Endothelial cell of umbilical vein (primary cell): ENCODE data around the gene PLPPR2. TPM values are rescaled to one million over a fixed set of nuclear protein-coding genes. Genes with fewer than 3 reads are reported as not detected.

Source experiments
- BruUV-seq: library from RNA; stranded (reverse); fragments of 400-500 nt; replicated peaks from 2 replicates; lab custom pipeline; 2021; lab: Mats Ljungman, UMichigan
- CTCF ChIA-PET: fragments of 300-600, 350-600 bp; sonication (Branson Sonifier 250); formaldehyde crosslinking; loops from one replicate; lab custom pipeline; 2021; ENCODE audit warnings: antibody characterized with exemption, inconsistent platforms; lab: Charles Lee
- POLR2A ChIA-PET: fragments of 300-600, 350-600 bp; sonication (Branson Sonifier 250); formaldehyde crosslinking; loops from one replicate; lab custom pipeline; 2021; ENCODE audit warnings: antibody characterized with exemption, inconsistent platforms; lab: Charles Lee
- DNase-seq: peaks from one replicate; pipeline ENCODE4 v3.0.0-alpha.2; 2011; ENCODE audit warnings: low read depth, low spot score
- FAIRE-seq: peaks from 2 replicates; lab custom pipeline; 2011; peaks lifted over from hg19 to GRCh38; lab: Jason Lieb, UNC
- H2AFZ ChIP-seq: 2 replicates; pipeline ENCODE4 v1.6.0; 2012; ENCODE audit warnings: low read depth, low read length, control low read depth, inconsistent platforms
- H3K27ac ChIP-seq: 2 replicates; pipeline ENCODE4 v1.5.1; 2011; ENCODE audit warnings: low read depth, mild to moderate bottlenecking, control low read depth, low read length, moderate library complexity; ENCODE audit not compliant: insufficient read depth
- H3K27me3 ChIP-seq, 2 experiments: 2 replicates each; pipeline versions ENCODE4 v1.6.0 to v1.6.1; 2011; ENCODE audit warnings: low read length in 2 of 2, mixed read lengths in 1 of 2; ENCODE audit not compliant: control insufficient read depth in 2 of 2, insufficient read depth in 2 of 2
- H3K36me3 ChIP-seq, 2 experiments: 2 replicates in 1 of 2; 3 replicates in 1 of 2; pipeline ENCODE4 v1.5.1; 2011; ENCODE audit warnings: low read length in 2 of 2, mild to moderate bottlenecking in 1 of 2, moderate library complexity in 1 of 2; ENCODE audit not compliant: control insufficient read depth in 2 of 2, insufficient read depth in 2 of 2; ENCODE audit errors: extremely low read depth in 1 of 2
- H3K4me1 ChIP-seq: 3 replicates; pipeline ENCODE4 v1.5.1; 2011; ENCODE audit warnings: mild to moderate bottlenecking, low read length; ENCODE audit not compliant: control insufficient read depth, insufficient read depth; ENCODE audit errors: extremely low read depth
- H3K4me2 ChIP-seq: 2 replicates; pipeline ENCODE4 v1.6.1; 2011; ENCODE audit warnings: low read length, control low read depth, mixed read lengths; ENCODE audit not compliant: insufficient read depth
- H3K4me3 ChIP-seq, 3 experiments: fragments of 200-600 bp in 1 of 3; sonication (generic), shearing (Covaris generic) in 1 of 3; replicated peaks in 1 of 3; 2 replicates each; pipeline ENCODE4 v1.5.1; 2011 to 2016; ENCODE audit warnings: control low read depth in 3 of 3, low read length in 3 of 3, mild to moderate bottlenecking in 2 of 3, inconsistent platforms in 1 of 3, low read depth in 1 of 3, moderate library complexity in 1 of 3; ENCODE audit not compliant: insufficient read depth in 1 of 3
- H3K79me2 ChIP-seq: 2 replicates; pipeline ENCODE4 v1.6.0; 2012; ENCODE audit warnings: low read length, inconsistent platforms; ENCODE audit not compliant: control insufficient read depth, insufficient read depth
- H3K9ac ChIP-seq: replicated peaks from 2 replicates; pipeline ENCODE3; 2011; ENCODE audit warnings: low read length, control low read depth; ENCODE audit not compliant: insufficient read depth; ENCODE audit errors: extremely low read depth
- H3K9me1 ChIP-seq: replicated peaks from 3 replicates; pipeline ENCODE4 v1.6.0; 2011; ENCODE audit warnings: mild to moderate bottlenecking, low read length; ENCODE audit not compliant: control insufficient read depth, insufficient read depth; ENCODE audit errors: extremely low read depth
- H3K9me3 ChIP-seq: replicated peaks from 2 replicates; pipeline ENCODE4 v1.5.1; 2012; ENCODE audit warnings: low read length, inconsistent platforms; ENCODE audit not compliant: control insufficient read depth, insufficient read depth
- H4K20me1 ChIP-seq: replicated peaks from 2 replicates; pipeline ENCODE3; 2011; ENCODE audit warnings: mild to moderate bottlenecking, low read length; ENCODE audit not compliant: control insufficient read depth, insufficient read depth; ENCODE audit errors: extremely low read depth
- EZH2 ChIP-seq: IDR thresholded peaks from 2 replicates; pipeline ENCODE4 v1.6.1; 2012; ENCODE audit warnings: borderline replicate concordance, low read depth, mild to moderate bottlenecking, moderate library complexity, low read length, inconsistent platforms; ENCODE audit not compliant: severe bottlenecking
- FOS ChIP-seq: IDR thresholded peaks from 2 replicates; pipeline ENCODE4 v1.6.1; 2011; ENCODE audit warnings: mild to moderate bottlenecking, low read length, moderate library complexity, borderline replicate concordance; ENCODE audit not compliant: insufficient read depth
- JUN ChIP-seq: IDR thresholded peaks from 2 replicates; pipeline ENCODE4 v1.6.1; 2011; ENCODE audit warnings: borderline replicate concordance, low read depth; ENCODE audit not compliant: insufficient read length, insufficient read depth
- MYC ChIP-seq: IDR thresholded peaks from one replicate; pipeline ENCODE4 v1.6.1; 2011; ENCODE audit warnings: mild to moderate bottlenecking, low read depth, low read length
- POLR2A ChIP-seq: IDR thresholded peaks from 2 replicates; pipeline ENCODE4 v1.6.1; 2012; ENCODE audit warnings: low read depth, mild to moderate bottlenecking, control low read depth, low read length
- POLR2AphosphoS5 ChIP-seq: IDR thresholded peaks from 2 replicates; pipeline ENCODE4 v1.6.1; 2012; ENCODE audit warnings: low read depth, mild to moderate bottlenecking, control low read depth, low read length, moderate library complexity; ENCODE audit not compliant: insufficient read depth
- dilution Hi-C: fragments of 300-500 bp; cut with MboI; formaldehyde crosslinking; loops from one replicate; pipeline ENCODE4 v1.15.0; 2019; ENCODE audit warnings: low sequenced_read_pairs; ENCODE audit not compliant: extremely low pct_ligation_motif_present
- intact Hi-C: fragments of 100-400 bp; cut with micrococcal nuclease; formaldehyde crosslinking; loops from one replicate; pipeline ENCODE4 v1.10.0; 2022
- polyA plus RNA-seq, 4 experiments: library from polyadenylated mRNA; depleted of rRNA in 3 of 4; stranded (reverse) in 3 of 4; unstranded in 1 of 4; fragments of >200 nt; gene quantifications; 2 replicates each; pipeline versions ENCODE4 v1.2.1 to v1.2.3, GENCODE V29; 2011 to 2012; ENCODE audit warnings: missing spikeins in 1 of 4
- total RNA-seq: library from RNA; stranded (reverse); gene quantifications from 2 replicates; pipeline ENCODE4 v1.2.3, GENCODE V29; 2021
- TF ChIP-seq, protein P1 (sequence below), 2 donors: IDR thresholded peaks; 1 replicate in 1 of 2; 2 replicates in 1 of 2; pipeline ENCODE4 v1.5.1; 2011; ENCODE audit warnings: low read length in 2 of 2, mild to moderate bottlenecking in 2 of 2, moderate library complexity in 2 of 2, control low read depth in 1 of 2, inconsistent platforms in 1 of 2, low read depth in 1 of 2; ENCODE audit not compliant: insufficient read depth in 1 of 2; ENCODE audit errors: extremely low read depth in 1 of 2
- TF ChIP-seq, protein P2 (sequence below): IDR thresholded peaks from 2 replicates; pipeline ENCODE4 v1.6.1; 2011; ENCODE audit not compliant: insufficient read depth, insufficient read length

The PLPPR2 gene
- total and polyA plus RNA-seq, 2 donors (not counting 3 experiments of a cell fraction or from before 2014, with no cell fraction given), result 23.7 to 28.7 TPM

DNA sequence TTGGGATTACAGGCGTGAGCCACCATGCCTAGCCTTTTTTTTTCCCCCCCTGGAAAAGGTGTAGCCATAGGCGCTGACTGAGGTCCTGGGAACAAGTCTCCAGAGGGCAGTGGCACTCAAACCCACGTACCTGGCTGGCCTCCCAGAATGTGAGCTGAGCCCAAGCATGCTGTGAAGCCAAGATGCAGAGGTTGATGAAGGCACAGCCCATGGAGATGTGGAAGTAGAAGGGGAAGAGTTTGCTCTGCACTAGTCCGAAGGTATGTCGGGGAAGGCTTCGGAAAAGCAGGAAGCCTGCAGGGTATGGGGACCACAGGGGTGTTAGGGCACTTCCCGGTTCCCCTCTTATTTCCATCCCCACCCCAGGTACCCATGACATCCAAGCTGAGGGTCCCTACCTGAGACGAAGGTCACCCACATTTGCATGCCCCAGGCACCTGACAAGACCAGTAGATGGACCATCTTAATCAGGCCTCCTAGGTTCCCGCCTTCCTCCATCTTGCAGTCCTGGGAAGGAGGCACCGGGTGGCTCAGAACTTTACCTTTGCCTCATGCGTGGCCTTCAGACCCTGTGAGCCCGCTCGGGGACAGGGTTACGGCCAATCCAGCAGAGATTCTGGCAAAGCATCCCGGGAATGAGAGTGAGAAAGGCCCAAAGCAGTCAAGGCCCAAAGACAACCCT lies 10.0 kb upstream of the PLPPR2 start:
- H3K36me3 ChIP-seq, result peaks cover 0 to 3% of the 10 kb centered on the region in 2 experiments
- dilution Hi-C loops (no loop called here), intact Hi-C loops (loop anchor here (2.0 kb wide), 1 partner anchor 76 kb away; no protein-coding TSS in a partner anchor)
- H3K27me3 ChIP-seq, result no peaks in the 10 kb centered on the region
- H3K9me1 ChIP-seq, result no peaks in the 10 kb centered on the region
- CTCF ChIA-PET, result interaction anchor here (0.6 to 2.1 kb wide), 9 partner anchors 8 to 137 kb away, joined by 3 to 14 read pairs (median 5); partner anchors contain the start of genes EPOR, ODAD3, PRKCSH and SWSAP1
- TF ChIP-seq MYC, result no peak
- H3K27ac ChIP-seq, result no peak overlapping the region
- no peaks in the 10 kb centered on the region for H4K20me1 ChIP-seq
- H3K9me3 ChIP-seq, result no peaks in the 10 kb centered on the region
- peak overlapping the region; percentile 18 to 93 (median 72) for H3K4me3 ChIP-seq
- POLR2A ChIA-PET, result interaction anchor here (0.7 to 1.1 kb wide), 2 partner anchors 30 to 1502 kb away, joined by 4 to 10 read pairs; partner anchors contain the start of gene SWSAP1
- H3K4me1 ChIP-seq, result peaks cover 21% of the 10 kb centered on the region
- no peak overlapping the region for H2AFZ ChIP-seq
- peak; percentile 44 for FAIRE-seq
- no peaks in the 10 kb centered on the region for H3K79me2 ChIP-seq
- no peak overlapping the region for H3K9ac ChIP-seq
- H3K4me2 ChIP-seq, result peak overlapping the region; percentile 57
- DNase-seq, result peak; percentile 21
- BruUV-seq, result no TSS peak

DNA sequence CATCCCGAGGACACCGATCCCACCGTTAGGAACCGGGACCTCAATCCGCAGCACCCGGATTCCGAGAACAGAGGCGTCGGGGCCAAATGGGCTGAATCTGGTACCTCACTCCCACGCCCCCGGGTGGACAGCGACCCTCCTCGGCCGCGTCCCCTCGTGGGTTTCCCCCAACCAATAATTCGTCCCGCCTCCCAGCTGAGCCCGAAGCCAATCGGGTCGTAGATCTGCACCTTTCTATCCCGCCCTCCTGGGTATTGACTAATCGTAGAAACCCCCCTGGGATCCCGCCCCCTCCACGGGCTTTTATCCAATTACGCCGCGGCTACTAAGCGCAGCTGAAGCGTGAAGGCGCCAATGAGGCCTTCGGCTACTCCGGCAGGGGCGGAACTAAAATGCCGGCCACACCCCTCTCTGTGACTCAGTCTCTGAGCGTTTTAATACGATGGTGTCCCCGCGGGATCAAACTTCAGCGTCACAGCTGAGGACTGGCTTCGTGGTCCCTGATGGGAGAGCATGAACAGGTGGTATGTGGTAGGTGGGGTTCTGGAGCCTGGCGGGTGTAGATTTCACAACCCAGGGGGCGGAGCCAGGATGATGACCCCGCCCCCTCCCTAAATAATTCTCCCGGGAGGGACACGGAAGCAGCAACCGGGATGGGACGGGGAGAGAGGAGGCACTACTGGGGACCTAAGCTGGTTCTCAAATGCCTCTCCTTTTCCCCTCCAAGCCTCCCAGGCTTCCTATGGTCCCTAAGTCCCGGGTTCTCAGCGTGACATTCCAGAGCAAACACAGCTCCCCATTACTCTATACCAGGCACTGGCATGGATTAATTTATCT lies 8.9 kb upstream of the PLPPR2 start, which contains the start of the genes CCDC159 and TMEM205:
Gene CCDC159, plus strand, starts transcription at position 416 of the 837 bp plus-strand sequence. Its CDS starts 88 bp downstream, at position 504.
Gene TMEM205, minus strand, starts transcription at position 165 of the 837 bp plus-strand sequence. CDS start 649 bp downstream, outside the sequence.
- ChIA-PET POLR2A (interaction anchor here (0.6 kb wide), 2 partner anchors 35 to 220 kb away, joined by 3 to 4 read pairs; no protein-coding TSS in a partner anchor), CTCF (interaction anchor here (0.8 to 2.1 kb wide), 9 partner anchors 14 to 136 kb away, joined by 3 to 14 read pairs (median 5); partner anchors contain the start of gene SWSAP1)
- Histone ChIP-seq H3K4me3 (peak within 1 kb of the TSS; percentile 36 to 93 (median 72)), H3K4me1 (peaks cover 21% of the 10 kb centered on the region), H3K9ac (peak within 1 kb of the TSS; percentile 60), H3K9me1 (no peaks in the 10 kb centered on the region), H3K9me3 (no peaks in the 10 kb centered on the region), H3K79me2 (no peaks in the 10 kb centered on the region), H3K36me3 (peaks cover 0 to 3% of the 10 kb centered on the region in 2 experiments), H3K4me2 (peak within 1 kb of the TSS; percentile 87), H3K27me3 (no peaks in the 10 kb centered on the region), H4K20me1 (no peaks in the 10 kb centered on the region), H2AFZ (peak within 1 kb of the TSS; percentile 82), H3K27ac (peak within 1 kb of the TSS; percentile 48)
- BruUV-seq, result TSS peak; percentile 80
- TF ChIP-seq, protein P1, sequence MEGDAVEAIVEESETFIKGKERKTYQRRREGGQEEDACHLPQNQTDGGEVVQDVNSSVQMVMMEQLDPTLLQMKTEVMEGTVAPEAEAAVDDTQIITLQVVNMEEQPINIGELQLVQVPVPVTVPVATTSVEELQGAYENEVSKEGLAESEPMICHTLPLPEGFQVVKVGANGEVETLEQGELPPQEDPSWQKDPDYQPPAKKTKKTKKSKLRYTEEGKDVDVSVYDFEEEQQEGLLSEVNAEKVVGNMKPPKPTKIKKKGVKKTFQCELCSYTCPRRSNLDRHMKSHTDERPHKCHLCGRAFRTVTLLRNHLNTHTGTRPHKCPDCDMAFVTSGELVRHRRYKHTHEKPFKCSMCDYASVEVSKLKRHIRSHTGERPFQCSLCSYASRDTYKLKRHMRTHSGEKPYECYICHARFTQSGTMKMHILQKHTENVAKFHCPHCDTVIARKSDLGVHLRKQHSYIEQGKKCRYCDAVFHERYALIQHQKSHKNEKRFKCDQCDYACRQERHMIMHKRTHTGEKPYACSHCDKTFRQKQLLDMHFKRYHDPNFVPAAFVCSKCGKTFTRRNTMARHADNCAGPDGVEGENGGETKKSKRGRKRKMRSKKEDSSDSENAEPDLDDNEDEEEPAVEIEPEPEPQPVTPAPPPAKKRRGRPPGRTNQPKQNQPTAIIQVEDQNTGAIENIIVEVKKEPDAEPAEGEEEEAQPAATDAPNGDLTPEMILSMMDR (IDR thresholded peaks at IDR 0.05; ENCODE audit: extremely low read depth in 1 of 2, insufficient read depth in 1 of 2, low read depth in 1 of 2, low read length in 2 of 2), result no peak
- TF ChIP-seq EZH2 (no peak), POLR2A (peak; percentile 79), POLR2AphosphoS5 (peak; percentile 27), JUN (no peak), FOS (peak; percentile 73)
- TF ChIP-seq, protein P2, sequence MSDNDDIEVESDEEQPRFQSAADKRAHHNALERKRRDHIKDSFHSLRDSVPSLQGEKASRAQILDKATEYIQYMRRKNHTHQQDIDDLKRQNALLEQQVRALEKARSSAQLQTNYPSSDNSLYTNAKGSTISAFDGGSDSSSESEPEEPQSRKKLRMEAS, result peak; percentile 35
- FAIRE-seq (peak; percentile 99), DNase-seq (peak; percentile 99)
- intact Hi-C loops (loop anchor here (1.0 kb wide), 3 partner anchors 9 to 89 kb away; partner anchors contain the start of genes ODAD3, PLPPR2 and PRKCSH), dilution Hi-C loops (no loop called here)
